ENCODE measurements around the gene C2orf72. TPM values are rescaled to one million over a fixed set of nuclear protein-coding genes. Genes with fewer than 3 reads are reported as not detected.
"Not testable (repeated sequence)": the region's sequence is repeated elsewhere in the genome, so short reads cannot be mapped to it uniquely, and the experiment has no call there.

Gene C2orf72
- total RNA-seq, 2 donors from 2014 or later = 0.15 TPM; not detected in 1

GRCh38 chr2:231057590-231057989 lies 20.3 kb downstream of the C2orf72 start:
- ATAC-seq (no peak), DNase-seq (no peak)
- intact Hi-C loops (cut with DNase I) = no loop called here

GRCh38 chr2:231058761-231059550 lies 21.6 kb downstream of the C2orf72 start:
- intact Hi-C loops (cut with DNase I) = no loop called here
- no peak for DNase-seq
- no peak for ATAC-seq

- ATAC-seq (no peak), DNase-seq (no peak)
- intact Hi-C loops (cut with DNase I) = no loop called here
Observed at GRCh38 chr2:231059756-231060155, 22.4 kb downstream of the C2orf72 start.

GRCh38 chr2:231062776-231063175 lies 25.5 kb downstream of the C2orf72 start:
- ATAC-seq = no peak
- DNase-seq = no peak
- intact Hi-C loops (cut with DNase I) = no loop called here

- no peak for DNase-seq
- no peak for ATAC-seq
- intact Hi-C loops (cut with DNase I) = no loop called here
Observed at GRCh38 chr2:231063347-231063746, 26.0 kb downstream of the C2orf72 start.

- intact Hi-C loops (cut with DNase I) = no loop called here
- DNase-seq (no peak), ATAC-seq (no peak)
Observed at GRCh38 chr2:231065966-231066365, 28.6 kb downstream of the C2orf72 start.

GRCh38 chr2:231067531-231067930 lies 30.2 kb downstream of the C2orf72 start:
- intact Hi-C loops (cut with DNase I); DNase-seq; ATAC-seq: not testable (repeated sequence)

GRCh38 chr2:231068525-231069222 lies 31.4 kb downstream of the C2orf72 start:
- no peak for ATAC-seq

GRCh38 chr2:231069379-231070054 lies 32.2 kb downstream of the C2orf72 start:
- peak in 1 of 2 donors; percentile 26 for ATAC-seq
- intact Hi-C loops (cut with DNase I) = no loop called here

More at GRCh38 chr2:231068525-231069222, 31.4 kb downstream of the C2orf72 start:
- no peak for DNase-seq
- intact Hi-C loops (cut with DNase I) = no loop called here

GRCh38 chr2:231084565-231084964 lies 47.2 kb downstream of the C2orf72 start:
- DNase-seq (no peak), ATAC-seq (no peak)
- intact Hi-C loops (cut with DNase I) = no loop called here

More at GRCh38 chr2:231069379-231070054, 32.2 kb downstream of the C2orf72 start:
- DNase-seq = no peak

GRCh38 chr2:231088754-231089153 lies 51.4 kb downstream of the C2orf72 start:
- ATAC-seq (no peak), DNase-seq (no peak)
- intact Hi-C loops (cut with DNase I) = no loop called here

- intact Hi-C loops (cut with DNase I) = no loop called here
- no peak for DNase-seq
- no peak for ATAC-seq
Observed at GRCh38 chr2:231093933-231094332, 56.6 kb downstream of the C2orf72 start.

- no peak for ATAC-seq
- DNase-seq = no peak
- intact Hi-C loops (cut with DNase I) = no loop called here
Observed at GRCh38 chr2:231094736-231095346, 57.5 kb downstream of the C2orf72 start.

Other genes starting within 250 kb of the C2orf72 start
- 10 to 100 TPM; 42.7 to 43.1 TPM for gene ITM2C, start 172.6 kb upstream of the C2orf72 start, total RNA-seq
- gene GPR55, start 112.3 kb upstream of the C2orf72 start, total RNA-seq = under 1 TPM in 1 of 2 donors, not detected in 1; 0.08 TPM
- gene SPATA3, start 41.4 kb upstream of the C2orf72 start, total RNA-seq = not detected
- 10 to 100 TPM; 66.9 to 84.6 TPM for gene PSMD1, start 19.3 kb downstream of the C2orf72 start, total RNA-seq
- gene HTR2B, start 87.5 kb downstream of the C2orf72 start, total RNA-seq = 1 to 10 TPM in 1 of 2 donors, under 1 TPM in 1; 0.50 to 6.9 TPM
- gene ARMC9, start 161.1 kb downstream of the C2orf72 start, total RNA-seq = 1 to 10 TPM; 3.0 to 5.9 TPM